Endothelial cell of umbilical vein (primary cell): ENCODE data around the gene MED13. TPM values are rescaled to one million over a fixed set of nuclear protein-coding genes. Genes with fewer than 3 reads are reported as not detected.

ENCODE experiments used
- BruUV-seq: library from RNA; stranded (reverse); fragments of 400-500 nt; replicated peaks from 2 replicates; lab custom pipeline; 2021; lab: Mats Ljungman, UMichigan
- CTCF ChIA-PET: fragments of 300-600, 350-600 bp; sonication (Branson Sonifier 250); formaldehyde crosslinking; loops from one replicate; lab custom pipeline; 2021; ENCODE audit warnings: antibody characterized with exemption, inconsistent platforms; lab: Charles Lee
- POLR2A ChIA-PET: fragments of 300-600, 350-600 bp; sonication (Branson Sonifier 250); formaldehyde crosslinking; loops from one replicate; lab custom pipeline; 2021; ENCODE audit warnings: antibody characterized with exemption, inconsistent platforms; lab: Charles Lee
- DNase-seq: peaks from one replicate; pipeline ENCODE4 v3.0.0-alpha.2; 2011; ENCODE audit warnings: low read depth, low spot score
- FAIRE-seq: peaks from 2 replicates; lab custom pipeline; 2011; peaks lifted over from hg19 to GRCh38; lab: Jason Lieb, UNC
- H2AFZ ChIP-seq: 2 replicates; pipeline ENCODE4 v1.6.0; 2012; ENCODE audit warnings: low read depth, low read length, control low read depth, inconsistent platforms
- H3K27ac ChIP-seq: 2 replicates; pipeline ENCODE4 v1.5.1; 2011; ENCODE audit warnings: low read depth, mild to moderate bottlenecking, control low read depth, low read length, moderate library complexity; ENCODE audit not compliant: insufficient read depth
- H3K27me3 ChIP-seq, 2 experiments: 2 replicates each; pipeline versions ENCODE4 v1.6.0 to v1.6.1; 2011; ENCODE audit warnings: low read length in 2 of 2, mixed read lengths in 1 of 2; ENCODE audit not compliant: control insufficient read depth in 2 of 2, insufficient read depth in 2 of 2
- H3K36me3 ChIP-seq, 2 experiments: 2 replicates in 1 of 2; 3 replicates in 1 of 2; pipeline ENCODE4 v1.5.1; 2011; ENCODE audit warnings: low read length in 2 of 2, mild to moderate bottlenecking in 1 of 2, moderate library complexity in 1 of 2; ENCODE audit not compliant: control insufficient read depth in 2 of 2, insufficient read depth in 2 of 2; ENCODE audit errors: extremely low read depth in 1 of 2
- H3K4me1 ChIP-seq: 3 replicates; pipeline ENCODE4 v1.5.1; 2011; ENCODE audit warnings: mild to moderate bottlenecking, low read length; ENCODE audit not compliant: control insufficient read depth, insufficient read depth; ENCODE audit errors: extremely low read depth
- H3K4me2 ChIP-seq: 2 replicates; pipeline ENCODE4 v1.6.1; 2011; ENCODE audit warnings: low read length, control low read depth, mixed read lengths; ENCODE audit not compliant: insufficient read depth
- H3K4me3 ChIP-seq, 3 experiments: fragments of 200-600 bp in 1 of 3; sonication (generic), shearing (Covaris generic) in 1 of 3; replicated peaks in 1 of 3; 2 replicates each; pipeline ENCODE4 v1.5.1; 2011 to 2016; ENCODE audit warnings: control low read depth in 3 of 3, low read length in 3 of 3, mild to moderate bottlenecking in 2 of 3, inconsistent platforms in 1 of 3, low read depth in 1 of 3, moderate library complexity in 1 of 3; ENCODE audit not compliant: insufficient read depth in 1 of 3
- H3K79me2 ChIP-seq: 2 replicates; pipeline ENCODE4 v1.6.0; 2012; ENCODE audit warnings: low read length, inconsistent platforms; ENCODE audit not compliant: control insufficient read depth, insufficient read depth
- H3K9ac ChIP-seq: replicated peaks from 2 replicates; pipeline ENCODE3; 2011; ENCODE audit warnings: low read length, control low read depth; ENCODE audit not compliant: insufficient read depth; ENCODE audit errors: extremely low read depth
- H3K9me1 ChIP-seq: replicated peaks from 3 replicates; pipeline ENCODE4 v1.6.0; 2011; ENCODE audit warnings: mild to moderate bottlenecking, low read length; ENCODE audit not compliant: control insufficient read depth, insufficient read depth; ENCODE audit errors: extremely low read depth
- H3K9me3 ChIP-seq: replicated peaks from 2 replicates; pipeline ENCODE4 v1.5.1; 2012; ENCODE audit warnings: low read length, inconsistent platforms; ENCODE audit not compliant: control insufficient read depth, insufficient read depth
- H4K20me1 ChIP-seq: replicated peaks from 2 replicates; pipeline ENCODE3; 2011; ENCODE audit warnings: mild to moderate bottlenecking, low read length; ENCODE audit not compliant: control insufficient read depth, insufficient read depth; ENCODE audit errors: extremely low read depth
- EZH2 ChIP-seq: IDR thresholded peaks from 2 replicates; pipeline ENCODE4 v1.6.1; 2012; ENCODE audit warnings: borderline replicate concordance, low read depth, mild to moderate bottlenecking, moderate library complexity, low read length, inconsistent platforms; ENCODE audit not compliant: severe bottlenecking
- FOS ChIP-seq: IDR thresholded peaks from 2 replicates; pipeline ENCODE4 v1.6.1; 2011; ENCODE audit warnings: mild to moderate bottlenecking, low read length, moderate library complexity, borderline replicate concordance; ENCODE audit not compliant: insufficient read depth
- JUN ChIP-seq: IDR thresholded peaks from 2 replicates; pipeline ENCODE4 v1.6.1; 2011; ENCODE audit warnings: borderline replicate concordance, low read depth; ENCODE audit not compliant: insufficient read length, insufficient read depth
- MYC ChIP-seq: IDR thresholded peaks from one replicate; pipeline ENCODE4 v1.6.1; 2011; ENCODE audit warnings: mild to moderate bottlenecking, low read depth, low read length
- POLR2A ChIP-seq: IDR thresholded peaks from 2 replicates; pipeline ENCODE4 v1.6.1; 2012; ENCODE audit warnings: low read depth, mild to moderate bottlenecking, control low read depth, low read length
- POLR2AphosphoS5 ChIP-seq: IDR thresholded peaks from 2 replicates; pipeline ENCODE4 v1.6.1; 2012; ENCODE audit warnings: low read depth, mild to moderate bottlenecking, control low read depth, low read length, moderate library complexity; ENCODE audit not compliant: insufficient read depth
- dilution Hi-C: fragments of 300-500 bp; cut with MboI; formaldehyde crosslinking; loops from one replicate; pipeline ENCODE4 v1.15.0; 2019; ENCODE audit warnings: low sequenced_read_pairs; ENCODE audit not compliant: extremely low pct_ligation_motif_present
- intact Hi-C: fragments of 100-400 bp; cut with micrococcal nuclease; formaldehyde crosslinking; loops from one replicate; pipeline ENCODE4 v1.10.0; 2022
- polyA plus RNA-seq, 4 experiments: library from polyadenylated mRNA; depleted of rRNA in 3 of 4; stranded (reverse) in 3 of 4; unstranded in 1 of 4; fragments of >200 nt; gene quantifications; 2 replicates each; pipeline versions ENCODE4 v1.2.1 to v1.2.3, GENCODE V29; 2011 to 2012; ENCODE audit warnings: missing spikeins in 1 of 4
- total RNA-seq: library from RNA; stranded (reverse); gene quantifications from 2 replicates; pipeline ENCODE4 v1.2.3, GENCODE V29; 2021
- TF ChIP-seq, protein P1 (sequence below): IDR thresholded peaks from 2 replicates; pipeline ENCODE4 v1.6.1; 2011; ENCODE audit not compliant: insufficient read depth, insufficient read length
- TF ChIP-seq, protein P2 (sequence below), 2 donors: IDR thresholded peaks; 1 replicate in 1 of 2; 2 replicates in 1 of 2; pipeline ENCODE4 v1.5.1; 2011; ENCODE audit warnings: low read length in 2 of 2, mild to moderate bottlenecking in 2 of 2, moderate library complexity in 2 of 2, control low read depth in 1 of 2, inconsistent platforms in 1 of 2, low read depth in 1 of 2; ENCODE audit not compliant: insufficient read depth in 1 of 2; ENCODE audit errors: extremely low read depth in 1 of 2

MED13 gene
- total and polyA plus RNA-seq, 2 donors (not counting 3 experiments of a cell fraction or from before 2014, with no cell fraction given): 11.6 to 49.6 TPM

DNA sequence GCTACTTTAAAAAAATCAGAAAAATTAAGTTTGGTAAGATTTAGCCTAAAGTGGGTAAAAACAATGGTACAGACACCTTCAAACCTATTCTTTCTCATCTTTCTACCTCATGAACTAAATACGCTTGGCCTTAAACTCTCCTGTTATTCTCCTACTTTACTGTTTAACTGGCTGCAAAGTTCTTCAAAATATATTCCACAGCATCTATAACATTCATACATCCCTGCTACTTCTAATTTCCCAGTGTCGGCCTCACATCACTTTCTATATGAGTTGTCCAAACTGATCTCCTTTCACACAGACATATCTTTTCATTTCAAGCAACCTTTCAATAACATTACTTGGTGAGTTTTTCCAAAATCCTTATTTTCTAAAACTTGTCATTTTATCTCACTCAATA is 64.0 kb downstream of the MED13 start:
- no peak overlapping the region for H3K4me3 ChIP-seq
- no peak overlapping the region for H3K4me2 ChIP-seq
- no peak overlapping the region for H2AFZ ChIP-seq
- intact Hi-C loops: no loop called here
- no peak for TF ChIP-seq POLR2AphosphoS5
- no peak for TF ChIP-seq MYC
- TF ChIP-seq JUN: no peak
- TF ChIP-seq, protein P1, sequence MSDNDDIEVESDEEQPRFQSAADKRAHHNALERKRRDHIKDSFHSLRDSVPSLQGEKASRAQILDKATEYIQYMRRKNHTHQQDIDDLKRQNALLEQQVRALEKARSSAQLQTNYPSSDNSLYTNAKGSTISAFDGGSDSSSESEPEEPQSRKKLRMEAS: no peak
- TF ChIP-seq POLR2A: no peak
- TF ChIP-seq EZH2: no peak
- TF ChIP-seq FOS: no peak
- TF ChIP-seq, protein P2, sequence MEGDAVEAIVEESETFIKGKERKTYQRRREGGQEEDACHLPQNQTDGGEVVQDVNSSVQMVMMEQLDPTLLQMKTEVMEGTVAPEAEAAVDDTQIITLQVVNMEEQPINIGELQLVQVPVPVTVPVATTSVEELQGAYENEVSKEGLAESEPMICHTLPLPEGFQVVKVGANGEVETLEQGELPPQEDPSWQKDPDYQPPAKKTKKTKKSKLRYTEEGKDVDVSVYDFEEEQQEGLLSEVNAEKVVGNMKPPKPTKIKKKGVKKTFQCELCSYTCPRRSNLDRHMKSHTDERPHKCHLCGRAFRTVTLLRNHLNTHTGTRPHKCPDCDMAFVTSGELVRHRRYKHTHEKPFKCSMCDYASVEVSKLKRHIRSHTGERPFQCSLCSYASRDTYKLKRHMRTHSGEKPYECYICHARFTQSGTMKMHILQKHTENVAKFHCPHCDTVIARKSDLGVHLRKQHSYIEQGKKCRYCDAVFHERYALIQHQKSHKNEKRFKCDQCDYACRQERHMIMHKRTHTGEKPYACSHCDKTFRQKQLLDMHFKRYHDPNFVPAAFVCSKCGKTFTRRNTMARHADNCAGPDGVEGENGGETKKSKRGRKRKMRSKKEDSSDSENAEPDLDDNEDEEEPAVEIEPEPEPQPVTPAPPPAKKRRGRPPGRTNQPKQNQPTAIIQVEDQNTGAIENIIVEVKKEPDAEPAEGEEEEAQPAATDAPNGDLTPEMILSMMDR (IDR thresholded peaks at IDR 0.05; ENCODE audit: extremely low read depth in 1 of 2, insufficient read depth in 1 of 2, low read depth in 1 of 2, low read length in 2 of 2): no peak
- H3K27me3 ChIP-seq: no peaks in the 10 kb centered on the region
- peaks cover 55% of the 10 kb centered on the region for H3K79me2 ChIP-seq
- H4K20me1 ChIP-seq: peaks cover 2% of the 10 kb centered on the region
- no peaks in the 10 kb centered on the region for H3K9me3 ChIP-seq
- no peaks in the 10 kb centered on the region for H3K9me1 ChIP-seq
- ChIA-PET CTCF (no interaction called here), POLR2A (no interaction called here)
- no peak overlapping the region for H3K27ac ChIP-seq
- FAIRE-seq (no peak), DNase-seq (no peak)
- BruUV-seq: no TSS peak
- dilution Hi-C loops: no loop called here
- H3K9ac ChIP-seq: no peak overlapping the region
- peaks cover 3% of the 10 kb centered on the region for H3K4me1 ChIP-seq
- H3K36me3 ChIP-seq: peaks cover 0 to 4% of the 10 kb centered on the region in 2 experiments
